CD4-positive, alpha-beta T cell treated with Interleukin-15 for 1 hour (primary cell): Measurements from ENCODE around the gene RASAL3.
"Not testable (repeated sequence)": the region's sequence is repeated elsewhere in the genome, so short reads cannot be mapped to it uniquely, and the experiment has no call there.

Experiments
- DNase-seq: peaks from one replicate; pipeline ENCODE4 v3.0.0-alpha.2; 2020

Gene RASAL3

DNA sequence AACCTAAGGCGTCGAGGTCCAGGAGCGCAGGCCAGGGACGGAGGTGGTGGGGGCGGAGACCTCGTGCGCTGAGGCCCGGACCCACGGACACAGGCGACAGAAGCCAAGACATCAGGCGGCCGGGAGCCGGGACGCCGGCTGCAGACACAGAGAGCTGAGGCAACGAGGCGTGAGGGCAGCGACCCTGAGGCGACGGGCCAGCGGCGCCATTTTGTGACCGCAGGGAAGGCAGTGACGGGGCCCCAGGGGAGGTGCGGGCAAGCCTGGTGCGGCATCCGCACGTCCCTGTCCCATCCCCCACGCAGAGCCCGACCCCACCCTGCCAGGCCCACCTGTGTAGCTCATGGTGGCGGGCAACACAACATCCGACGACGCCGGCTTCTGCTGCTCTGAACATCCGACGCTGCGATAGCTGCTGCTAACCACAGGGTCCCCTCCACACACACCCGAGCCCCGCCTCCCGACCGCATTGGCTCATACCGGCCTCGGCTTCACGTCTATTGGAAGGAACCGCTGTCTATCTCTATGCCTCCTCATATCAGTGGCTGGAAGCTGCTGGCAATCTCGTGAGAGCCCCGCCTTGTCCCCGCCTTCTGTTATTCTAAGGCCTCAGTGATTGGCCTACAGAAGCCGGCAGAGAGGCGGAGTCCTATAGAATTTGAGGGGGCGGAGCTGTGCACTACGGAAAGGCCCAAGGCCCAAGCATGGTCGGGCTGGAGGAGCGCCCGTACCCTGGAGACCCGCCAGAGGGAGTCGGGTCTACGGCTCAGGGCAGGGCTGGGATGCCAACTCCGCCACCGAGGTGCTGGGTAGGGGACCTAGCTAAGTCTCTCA is 45.5 kb downstream of the RASAL3 start, which contains the start of gene AKAP8L:
Gene AKAP8L, minus strand, starts transcription at position 410 of the 834 bp plus-strand sequence. Its CDS starts 65 bp downstream, at position 345.
- peak; percentile 100 for DNase-seq

DNA sequence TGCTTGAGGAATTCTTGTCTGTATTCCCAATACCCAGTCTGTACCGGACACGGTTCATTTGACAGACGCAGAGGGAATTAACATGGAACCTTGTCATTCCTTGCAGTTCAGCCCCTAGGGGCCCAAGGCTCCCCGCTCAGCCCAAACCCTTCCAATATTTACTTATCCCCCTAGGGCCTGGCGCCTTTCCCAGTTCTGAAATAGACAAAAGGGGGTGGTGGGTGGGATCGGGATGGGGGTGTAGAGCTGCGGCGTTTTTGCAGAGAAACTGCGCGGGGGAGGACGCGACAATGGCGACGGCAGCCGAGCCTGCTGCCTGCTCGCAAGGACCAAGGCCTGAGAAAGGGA is 46.1 kb downstream of the RASAL3 start:
- no peak for DNase-seq

DNA sequence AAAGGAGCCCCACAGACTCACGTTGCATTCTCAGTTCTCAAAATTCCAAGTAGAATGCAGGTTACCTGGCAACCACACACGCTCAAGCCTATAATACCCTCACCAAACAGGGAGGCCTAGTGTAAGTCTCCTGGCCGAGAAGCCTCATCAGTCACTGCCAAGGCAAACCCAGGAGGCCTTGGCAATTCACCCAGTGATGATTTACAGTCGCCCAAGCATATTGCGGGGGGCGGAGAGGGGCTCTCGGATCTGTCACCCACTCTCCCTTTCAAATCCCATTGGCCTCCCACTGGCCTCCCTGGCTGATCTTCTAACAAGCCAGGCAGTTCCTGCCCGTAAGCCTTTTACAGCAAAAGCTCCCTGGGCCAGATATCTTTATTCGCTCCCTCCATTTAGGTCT is 46.6 kb downstream of the RASAL3 start:
- DNase-seq: no peak

DNA sequence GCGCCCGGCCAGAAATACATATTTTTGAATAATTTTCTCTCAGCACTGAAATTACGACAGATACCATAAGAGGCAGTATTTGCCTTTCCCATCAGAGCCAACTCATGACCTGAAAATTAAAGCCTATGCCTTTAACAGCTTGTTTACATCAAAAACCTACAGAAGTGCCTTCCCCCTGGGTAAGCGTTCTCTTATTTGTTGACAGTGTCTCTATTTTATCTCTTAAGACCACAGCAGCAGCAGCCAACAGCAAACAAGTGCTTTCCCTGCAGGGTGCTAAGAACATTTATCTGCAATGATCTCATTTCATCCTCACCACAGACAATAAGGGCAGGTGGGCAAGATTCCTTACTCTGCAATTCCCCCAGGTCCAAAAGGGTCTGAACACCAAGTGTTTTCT is 51.5 kb downstream of the RASAL3 start:
- no peak for DNase-seq

DNA sequence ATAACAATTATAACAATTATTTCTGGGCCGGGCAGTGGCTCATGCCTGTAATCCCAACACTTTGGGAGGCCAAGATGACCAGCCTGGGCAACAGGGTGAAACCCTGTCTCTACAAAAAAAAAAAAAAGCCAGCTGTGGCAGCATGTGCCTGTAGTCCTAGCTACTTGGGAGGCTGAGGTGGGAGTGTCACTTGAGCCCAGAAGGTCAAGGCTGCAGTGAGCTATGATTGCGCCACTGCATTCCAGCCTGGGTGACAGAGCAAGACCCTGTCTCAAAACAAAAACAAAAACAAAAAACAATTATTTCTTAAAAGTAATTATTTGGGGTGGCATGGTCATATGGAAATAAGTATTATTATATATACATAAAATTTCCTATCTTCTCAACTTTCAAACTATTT is 53.0 kb downstream of the RASAL3 start:
- DNase-seq: not testable (repeated sequence)

- DNase-seq: no peak
These were observed 59.5 kb downstream of the RASAL3 start for GRCh38 chr19:15404780-15405211.

DNA sequence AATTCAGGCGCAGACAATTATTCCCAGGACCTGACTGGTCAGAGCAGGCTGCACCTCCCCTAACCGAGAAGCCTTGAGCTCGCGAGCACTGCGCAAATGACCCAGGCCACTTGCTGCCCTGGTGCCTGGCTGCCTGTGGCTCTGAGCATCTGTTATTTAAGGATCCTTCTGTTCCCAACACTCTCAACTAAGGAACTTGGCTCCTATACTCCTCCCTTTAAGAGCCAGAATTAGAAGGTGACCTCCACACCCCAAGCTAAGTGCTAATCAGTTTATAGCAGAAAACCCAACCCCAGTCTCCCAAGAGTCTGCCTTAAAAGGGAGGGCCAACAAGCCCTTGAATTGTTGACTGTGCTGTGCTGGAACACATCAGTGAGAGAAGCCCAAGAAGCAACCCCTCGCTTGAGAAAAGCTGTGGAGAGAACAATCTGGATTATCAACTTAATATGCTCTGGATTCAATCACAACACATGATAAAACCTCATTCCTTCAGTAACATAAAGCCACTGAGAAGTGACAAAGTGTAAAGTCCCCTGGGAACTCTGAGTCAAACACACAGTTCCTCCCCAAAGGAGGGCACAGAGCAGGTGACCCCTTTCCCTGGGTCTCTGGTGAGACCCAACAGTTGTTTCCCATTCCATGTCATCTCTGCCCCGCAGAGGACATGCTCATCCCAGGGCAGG is 60.1 kb downstream of the RASAL3 start:
- DNase-seq: no peak

GRCh38 chr19:15403151-15403531 is 61.2 kb downstream of the RASAL3 start:
- DNase-seq: no peak

DNA sequence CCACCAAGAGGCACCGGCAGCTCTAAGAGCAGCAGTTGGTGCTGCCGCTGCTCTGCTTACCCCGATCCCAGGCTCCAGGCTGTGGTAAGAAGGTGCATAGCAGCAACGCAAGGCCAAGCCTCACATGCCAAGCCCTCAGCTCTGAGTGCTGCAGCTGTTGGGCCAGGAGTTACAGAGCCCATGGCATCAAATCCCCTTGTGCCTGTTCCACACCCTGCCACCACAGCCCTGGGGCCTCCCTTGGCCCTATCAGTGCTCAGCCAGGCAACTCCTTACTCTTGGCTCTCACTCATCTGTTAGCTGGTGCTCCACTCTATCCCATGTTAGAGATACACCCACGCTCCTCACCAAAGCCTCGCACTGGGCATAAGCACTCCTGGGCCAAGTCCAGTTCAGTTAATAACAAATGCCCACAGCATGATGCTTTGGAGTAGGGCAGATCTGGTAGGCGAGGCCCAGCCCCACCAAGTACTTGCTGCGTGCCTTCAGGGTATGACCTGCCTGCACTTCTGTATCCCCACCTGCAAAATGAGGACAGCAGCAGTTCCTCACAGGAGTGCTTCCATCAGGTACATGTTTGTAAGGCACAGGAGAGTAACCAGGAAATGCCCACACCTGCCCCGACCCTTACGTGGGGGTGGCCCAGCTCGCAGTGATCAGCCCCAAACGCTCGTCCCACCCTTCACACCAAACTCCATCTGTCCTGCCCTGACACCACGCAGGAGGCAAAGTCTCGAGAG is 61.8 kb downstream of the RASAL3 start:
- no peak for DNase-seq
